Inflammatory macrophage treated with lipopolysaccharide for 4 hours (primary cell): Measurements from ENCODE around the gene PCDHGA9.
"Not testable (repeated sequence)": the region's sequence is repeated elsewhere in the genome, so short reads cannot be mapped to it uniquely, and the experiment has no call there.

ENCODE experiments used
- DNase-seq: peaks from one replicate; pipeline ENCODE4 v3.0.0-alpha.2; 2020

Gene PCDHGA9

DNA sequence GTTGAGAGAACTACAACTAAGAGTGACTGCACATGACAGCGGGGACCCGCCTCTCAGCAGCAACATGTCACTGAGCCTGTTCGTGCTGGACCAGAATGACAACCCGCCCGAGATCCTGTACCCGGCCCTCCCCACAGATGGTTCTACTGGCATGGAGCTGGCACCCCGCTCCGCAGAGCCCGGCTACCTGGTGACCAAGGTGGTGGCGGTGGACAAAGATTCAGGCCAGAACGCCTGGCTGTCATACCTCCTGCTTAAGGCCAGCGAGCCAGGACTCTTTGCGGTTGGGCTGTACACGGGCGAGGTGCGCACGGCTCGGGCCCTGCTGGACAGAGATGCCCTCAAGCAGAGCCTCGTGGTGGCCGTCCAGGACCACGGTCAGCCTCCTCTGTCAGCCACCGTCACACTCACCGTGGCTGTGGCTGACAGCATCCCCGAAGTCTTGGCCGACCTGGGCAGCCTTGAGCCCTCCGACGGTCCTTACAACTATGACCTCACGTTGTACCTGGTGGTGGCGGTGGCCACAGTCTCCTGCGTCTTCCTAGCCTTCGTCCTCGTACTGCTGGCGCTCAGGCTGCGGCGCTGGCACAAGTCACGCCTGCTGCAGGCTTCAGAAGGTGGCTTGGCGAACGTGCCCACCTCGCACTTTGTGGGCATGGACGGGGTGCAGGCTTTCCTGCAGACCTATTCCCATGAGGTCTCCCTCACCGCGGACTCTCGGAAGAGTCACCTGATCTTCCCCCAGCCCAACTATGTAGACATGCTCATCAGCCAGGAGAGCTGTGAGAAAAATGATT is 17.9 kb upstream of the PCDHGA9 start:
- no peak for DNase-seq

DNA sequence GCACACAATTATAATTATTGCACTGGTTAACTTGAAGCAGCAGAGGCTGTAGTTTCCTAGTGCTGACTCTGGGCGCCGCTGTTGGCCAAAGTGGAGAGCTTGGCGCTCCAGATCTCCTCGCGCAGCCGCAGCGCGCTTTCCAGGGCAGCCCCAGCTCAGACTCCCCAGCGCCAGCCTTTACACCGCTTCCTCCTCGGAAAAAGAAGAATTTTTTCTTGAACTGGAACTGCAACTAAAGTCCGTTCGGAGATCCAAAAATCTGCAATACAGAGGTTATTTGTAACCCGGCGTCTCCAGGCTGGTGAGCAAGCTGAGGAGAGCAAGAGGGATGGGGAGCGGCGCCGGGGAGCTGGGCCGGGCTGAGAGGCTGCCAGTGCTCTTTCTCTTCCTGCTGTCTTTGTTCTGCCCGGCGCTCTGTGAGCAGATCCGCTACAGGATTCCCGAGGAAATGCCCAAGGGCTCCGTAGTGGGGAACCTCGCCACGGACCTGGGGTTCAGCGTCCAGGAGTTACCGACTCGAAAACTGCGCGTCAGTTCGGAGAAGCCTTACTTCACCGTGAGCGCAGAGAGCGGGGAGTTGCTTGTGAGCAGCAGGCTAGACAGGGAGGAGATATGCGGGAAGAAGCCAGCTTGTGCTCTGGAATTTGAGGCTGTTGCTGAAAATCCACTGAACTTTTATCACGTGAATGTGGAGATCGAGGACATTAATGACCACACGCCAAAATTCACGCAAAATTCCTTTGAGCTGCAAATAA is 14.8 kb upstream of the PCDHGA9 start, which contains the start of gene PCDHGB4:
TSS of gene PCDHGB4 (plus strand) at position 142 of the 755 bp plus-strand sequence. CDS start at position 329, 187 bp downstream.
- DNase-seq = peak; percentile 22

DNA sequence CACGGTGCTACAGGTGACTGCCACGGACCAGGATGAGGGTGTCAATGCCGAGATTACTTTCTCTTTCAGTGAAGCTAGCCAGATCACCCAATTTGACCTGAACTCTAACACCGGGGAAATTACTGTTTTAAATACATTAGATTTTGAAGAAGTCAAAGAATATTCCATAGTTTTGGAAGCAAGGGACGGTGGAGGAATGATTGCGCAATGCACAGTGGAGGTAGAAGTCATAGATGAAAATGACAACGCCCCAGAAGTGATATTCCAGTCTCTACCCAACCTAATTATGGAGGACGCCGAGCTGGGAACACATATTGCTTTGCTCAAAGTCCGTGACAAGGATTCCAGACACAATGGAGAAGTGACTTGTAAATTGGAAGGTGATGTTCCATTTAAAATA is 13.9 kb upstream of the PCDHGA9 start:
- DNase-seq = no peak

DNA sequence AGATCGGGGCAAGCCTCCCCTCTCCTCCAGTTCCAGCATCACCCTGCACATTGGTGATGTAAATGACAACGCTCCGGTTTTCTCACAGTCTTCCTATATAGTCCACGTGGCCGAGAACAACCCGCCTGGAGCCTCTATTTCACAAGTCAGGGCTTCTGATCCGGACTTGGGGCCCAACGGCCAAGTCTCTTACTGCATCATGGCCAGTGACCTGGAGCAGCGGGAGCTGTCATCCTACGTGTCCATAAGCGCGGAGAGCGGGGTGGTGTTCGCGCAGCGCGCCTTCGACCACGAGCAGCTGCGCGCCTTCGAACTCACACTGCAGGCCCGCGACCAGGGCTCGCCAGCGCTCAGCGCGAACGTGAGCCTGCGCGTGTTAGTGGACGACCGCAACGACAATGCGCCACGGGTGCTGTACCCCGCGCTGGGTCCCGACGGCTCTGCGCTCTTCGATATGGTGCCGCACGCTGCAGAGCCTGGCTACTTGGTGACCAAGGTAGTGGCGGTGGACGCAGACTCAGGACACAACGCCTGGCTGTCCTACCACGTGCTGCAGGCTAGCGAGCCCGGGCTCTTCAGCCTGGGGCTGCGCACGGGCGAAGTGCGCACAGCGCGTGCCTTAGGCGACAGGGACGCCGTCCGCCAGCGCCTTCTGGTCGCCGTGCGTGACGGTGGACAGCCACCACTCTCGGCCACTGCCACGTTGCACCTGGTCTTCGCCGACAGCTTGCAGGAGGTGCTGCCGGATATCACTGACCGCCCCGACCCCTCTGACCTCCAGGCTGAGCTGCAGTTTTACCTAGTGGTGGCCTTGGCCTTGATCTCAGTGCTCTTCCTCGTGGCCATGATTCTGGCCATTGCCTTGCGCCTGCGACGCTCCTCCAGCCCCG is 13.2 kb upstream of the PCDHGA9 start:
- DNase-seq = no peak

DNA sequence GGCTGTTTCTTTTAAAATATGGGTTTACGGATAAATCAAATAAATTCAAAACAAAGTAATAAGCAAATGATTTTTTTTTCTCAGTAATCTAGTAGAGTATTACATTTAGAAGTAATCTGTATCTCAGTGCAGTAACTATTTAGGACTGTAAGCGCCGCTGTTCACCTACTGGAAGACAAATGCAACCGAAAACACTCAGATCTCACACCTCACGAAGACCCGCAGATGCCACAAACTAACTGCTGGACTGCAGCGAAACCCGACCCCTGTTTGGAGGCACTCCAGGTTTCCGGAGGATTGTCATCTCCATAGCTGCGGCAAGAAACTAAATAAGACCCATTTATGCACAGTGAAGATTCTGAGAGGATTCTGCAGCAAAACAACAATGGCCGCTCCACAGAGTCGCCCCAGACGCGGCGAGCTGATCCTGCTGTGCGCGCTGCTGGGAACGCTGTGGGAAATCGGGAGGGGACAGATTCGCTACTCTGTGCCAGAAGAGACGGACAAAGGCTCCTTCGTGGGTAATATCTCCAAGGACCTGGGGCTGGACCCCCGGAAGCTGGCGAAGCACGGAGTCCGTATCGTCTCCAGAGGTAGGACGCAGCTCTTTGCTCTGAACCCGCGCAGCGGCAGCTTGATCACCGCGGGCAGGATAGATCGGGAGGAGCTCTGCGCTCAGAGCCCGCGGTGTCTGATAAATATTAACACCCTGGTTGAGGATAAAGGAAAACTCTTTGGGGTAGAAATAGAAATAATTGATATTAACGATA is 10.0 kb upstream of the PCDHGA9 start, which contains the start of gene PCDHGA8:
TSS of gene PCDHGA8 (plus strand) at position 205 of the 770 bp plus-strand sequence. CDS start at position 386, 181 bp downstream.
- DNase-seq = no peak

DNA sequence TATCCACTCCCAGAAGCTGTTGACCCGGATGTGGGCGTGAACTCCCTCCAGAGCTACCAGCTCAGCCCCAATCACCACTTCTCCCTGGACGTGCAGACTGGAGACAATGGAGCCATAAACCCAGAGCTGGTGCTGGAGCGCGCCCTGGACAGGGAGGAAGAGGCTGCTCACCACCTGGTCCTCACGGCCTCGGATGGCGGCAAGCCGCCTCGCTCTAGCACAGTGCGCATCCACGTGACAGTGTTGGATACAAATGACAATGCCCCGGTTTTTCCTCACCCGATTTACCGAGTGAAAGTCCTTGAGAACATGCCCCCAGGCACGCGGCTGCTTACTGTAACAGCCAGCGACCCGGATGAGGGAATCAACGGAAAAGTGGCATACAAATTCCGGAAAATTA is 9.3 kb upstream of the PCDHGA9 start:
- no peak for DNase-seq

DNA sequence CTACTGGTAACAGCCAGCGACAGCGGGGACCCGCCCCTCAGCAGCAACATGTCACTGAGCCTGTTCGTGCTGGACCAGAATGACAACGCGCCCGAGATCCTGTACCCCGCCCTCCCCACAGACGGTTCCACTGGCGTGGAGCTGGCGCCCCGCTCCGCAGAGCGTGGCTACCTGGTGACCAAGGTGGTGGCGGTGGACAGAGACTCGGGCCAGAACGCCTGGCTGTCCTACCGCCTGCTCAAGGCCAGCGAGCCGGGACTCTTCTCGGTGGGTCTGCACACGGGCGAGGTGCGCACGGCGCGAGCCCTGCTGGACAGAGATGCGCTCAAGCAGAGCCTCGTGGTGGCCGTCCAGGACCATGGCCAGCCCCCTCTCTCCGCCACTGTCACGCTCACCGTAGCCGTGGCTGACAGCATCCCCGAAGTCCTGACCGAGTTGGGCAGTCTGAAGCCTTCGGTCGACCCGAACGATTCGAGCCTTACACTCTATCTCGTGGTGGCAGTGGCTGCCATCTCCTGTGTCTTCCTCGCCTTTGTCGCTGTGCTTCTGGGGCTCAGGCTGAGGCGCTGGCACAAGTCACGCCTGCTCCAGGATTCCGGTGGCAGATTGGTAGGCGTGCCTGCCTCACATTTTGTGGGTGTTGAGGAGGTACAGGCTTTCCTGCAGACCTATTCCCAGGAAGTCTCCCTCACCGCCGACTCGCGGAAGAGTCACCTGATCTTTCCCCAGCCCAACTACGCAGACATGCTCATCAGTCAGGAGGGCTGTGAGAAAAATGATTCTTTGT is 8.0 kb upstream of the PCDHGA9 start:
- DNase-seq = not testable (repeated sequence)

DNA sequence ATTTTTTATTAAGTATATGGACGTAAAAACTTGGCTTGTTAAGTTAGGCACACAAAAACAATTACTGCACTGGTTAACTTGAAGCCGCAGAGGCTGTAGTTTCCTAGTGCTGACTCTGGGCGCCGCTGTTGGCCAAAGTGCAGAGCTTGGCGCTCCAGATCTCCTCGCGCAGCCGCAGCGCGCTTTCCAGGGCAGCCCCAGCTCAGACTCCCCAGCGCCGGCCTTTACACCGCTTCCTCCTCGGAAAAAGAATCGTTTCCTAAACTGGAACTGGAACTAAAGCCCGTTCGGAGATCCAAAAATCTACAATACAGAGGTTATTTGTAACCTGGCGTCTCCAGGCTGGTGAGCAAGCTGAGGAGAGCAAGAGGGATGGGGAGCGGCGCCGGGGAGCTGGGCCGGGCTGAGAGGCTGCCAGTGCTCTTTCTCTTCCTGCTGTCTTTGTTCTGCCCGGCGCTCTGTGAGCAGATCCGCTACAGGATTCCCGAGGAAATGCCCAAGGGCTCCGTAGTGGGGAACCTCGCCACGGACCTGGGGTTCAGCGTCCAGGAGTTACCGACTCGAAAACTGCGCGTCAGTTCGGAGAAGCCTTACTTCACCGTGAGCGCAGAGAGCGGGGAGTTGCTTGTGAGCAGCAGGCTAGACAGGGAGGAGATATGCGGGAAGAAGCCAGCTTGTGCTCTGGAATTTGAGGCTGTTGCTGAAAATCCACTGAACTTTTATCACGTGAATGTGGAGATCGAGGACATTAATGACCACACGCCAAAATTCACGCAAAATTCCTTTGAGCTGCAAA is 4.6 kb upstream of the PCDHGA9 start, which contains the start of gene PCDHGB5:
TSS of gene PCDHGB5 (plus strand) at position 192 of the 796 bp plus-strand sequence. CDS start at position 373, 181 bp downstream.
- DNase-seq = peak; percentile 43

DNA sequence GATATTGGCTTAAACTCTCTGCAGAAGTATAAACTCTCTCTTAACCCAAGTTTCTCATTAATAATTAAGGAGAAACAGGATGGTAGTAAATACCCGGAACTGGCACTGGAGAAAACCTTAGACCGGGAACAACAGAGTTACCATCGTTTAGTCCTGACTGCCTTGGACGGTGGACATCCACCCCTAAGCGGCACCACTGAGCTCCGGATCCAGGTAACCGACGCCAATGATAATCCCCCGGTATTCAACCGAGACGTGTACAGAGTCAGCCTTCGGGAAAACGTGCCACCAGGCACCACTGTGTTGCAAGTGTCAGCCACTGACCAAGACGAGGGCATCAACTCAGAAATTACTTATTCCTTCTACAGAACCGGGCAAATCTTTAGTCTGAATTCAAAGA is 4.0 kb upstream of the PCDHGA9 start:
- DNase-seq = no peak

DNA sequence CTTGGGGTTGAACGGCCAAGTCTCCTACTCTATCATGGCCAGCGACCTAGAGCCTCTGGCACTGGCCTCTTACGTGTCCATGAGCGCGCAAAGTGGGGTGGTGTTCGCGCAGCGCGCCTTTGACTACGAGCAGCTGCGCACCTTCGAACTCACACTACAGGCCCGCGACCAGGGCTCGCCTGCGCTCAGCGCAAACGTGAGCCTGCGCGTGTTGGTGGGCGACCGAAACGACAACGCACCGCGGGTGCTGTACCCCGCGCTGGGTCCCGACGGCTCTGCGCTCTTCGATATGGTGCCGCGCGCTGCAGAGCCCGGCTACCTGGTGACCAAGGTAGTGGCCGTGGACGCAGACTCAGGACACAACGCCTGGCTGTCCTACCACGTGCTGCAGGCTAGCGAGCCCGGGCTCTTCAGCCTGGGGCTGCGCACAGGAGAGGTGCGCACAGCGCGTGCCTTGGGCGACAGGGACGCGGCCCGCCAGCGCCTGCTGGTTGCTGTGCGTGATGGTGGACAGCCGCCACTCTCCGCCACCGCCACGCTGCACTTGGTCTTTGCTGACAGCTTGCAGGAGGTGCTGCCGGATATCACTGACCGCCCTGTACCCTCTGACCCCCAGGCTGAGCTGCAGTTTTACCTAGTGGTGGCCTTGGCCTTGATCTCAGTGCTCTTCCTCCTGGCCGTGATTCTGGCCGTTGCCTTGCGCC is 2.9 kb upstream of the PCDHGA9 start:
- no peak for DNase-seq

DNA sequence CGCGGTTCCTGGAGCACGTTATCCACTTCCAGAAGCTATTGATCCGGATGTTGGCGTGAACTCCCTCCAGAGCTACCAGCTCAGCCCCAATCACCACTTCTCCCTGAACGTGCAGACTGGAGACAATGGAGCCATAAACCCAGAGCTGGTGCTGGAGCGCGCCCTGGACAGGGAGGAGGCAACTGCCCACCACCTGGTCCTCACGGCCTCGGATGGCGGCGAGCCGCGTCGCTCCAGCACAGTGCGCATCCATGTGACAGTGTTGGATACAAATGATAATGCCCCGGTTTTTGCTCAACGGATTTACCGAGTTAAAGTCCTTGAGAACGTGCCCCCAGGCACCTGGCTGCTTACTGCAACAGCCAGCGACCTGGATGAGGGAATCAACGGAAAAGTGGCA is 809 bp downstream of the PCDHGA9 start:
- DNase-seq = no peak

DNA sequence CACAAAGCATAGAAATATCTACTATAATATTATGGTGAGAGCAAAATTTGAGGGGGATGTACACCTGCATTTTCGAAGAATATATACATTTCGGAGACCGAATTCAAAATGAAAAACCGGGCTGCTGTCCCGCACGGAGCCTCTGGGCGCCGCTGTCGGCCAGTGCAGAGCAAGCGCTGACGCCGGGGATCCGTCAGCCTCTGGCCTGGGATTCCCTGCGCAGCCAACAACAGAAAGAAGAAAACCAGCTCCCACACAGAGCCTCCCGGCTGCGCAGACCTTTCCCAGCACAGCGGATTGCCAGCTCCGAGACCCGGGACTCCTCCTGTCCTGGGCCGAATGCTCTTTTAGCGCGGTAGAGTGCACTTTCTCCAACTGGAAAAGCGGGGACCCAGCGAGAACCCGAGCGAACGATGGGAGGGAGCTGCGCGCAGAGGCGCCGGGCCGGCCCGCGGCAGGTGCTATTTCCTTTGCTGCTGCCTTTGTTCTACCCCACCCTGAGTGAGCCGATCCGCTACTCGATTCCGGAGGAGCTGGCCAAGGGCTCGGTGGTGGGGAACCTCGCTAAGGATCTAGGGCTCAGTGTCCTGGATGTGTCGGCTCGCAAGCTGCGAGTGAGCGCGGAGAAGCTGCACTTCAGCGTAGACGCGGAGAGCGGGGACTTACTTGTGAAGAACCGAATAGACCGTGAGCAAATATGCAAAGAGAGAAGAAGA is 5.4 kb downstream of the PCDHGA9 start, which contains the start of gene PCDHGB6:
TSS of gene PCDHGB6 (plus strand) at position 232 of the 716 bp plus-strand sequence. CDS start at position 414, 182 bp downstream.
- DNase-seq = peak; percentile 52

DNA sequence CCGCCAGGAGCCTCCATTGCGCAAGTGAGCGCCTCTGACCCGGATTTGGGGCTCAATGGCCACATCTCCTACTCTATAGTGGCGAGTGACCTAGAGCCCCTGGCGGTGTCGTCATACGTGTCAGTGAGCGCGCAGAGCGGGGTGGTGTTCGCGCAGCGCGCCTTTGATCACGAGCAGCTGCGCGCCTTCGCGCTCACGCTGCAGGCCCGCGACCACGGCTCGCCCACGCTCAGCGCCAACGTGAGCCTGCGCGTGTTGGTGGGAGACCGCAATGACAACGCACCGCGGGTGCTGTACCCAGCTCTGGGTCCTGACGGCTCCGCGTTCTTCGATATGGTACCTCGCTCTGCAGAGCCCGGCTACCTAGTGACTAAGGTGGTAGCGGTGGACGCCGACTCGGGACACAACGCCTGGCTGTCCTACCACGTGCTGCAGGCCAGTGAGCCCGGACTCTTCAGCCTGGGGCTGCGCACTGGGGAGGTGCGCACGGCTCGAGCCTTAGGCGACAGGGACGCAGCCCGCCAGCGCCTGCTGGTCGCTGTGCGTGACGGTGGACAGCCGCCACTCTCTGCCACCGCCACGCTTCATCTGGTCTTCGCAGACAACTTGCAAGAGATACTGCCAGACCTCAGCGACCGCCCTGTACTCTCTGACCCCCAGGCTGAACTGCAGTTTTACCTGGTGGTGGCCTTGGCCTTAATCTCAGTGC is 7.2 kb downstream of the PCDHGA9 start:
- DNase-seq = no peak

DNA sequence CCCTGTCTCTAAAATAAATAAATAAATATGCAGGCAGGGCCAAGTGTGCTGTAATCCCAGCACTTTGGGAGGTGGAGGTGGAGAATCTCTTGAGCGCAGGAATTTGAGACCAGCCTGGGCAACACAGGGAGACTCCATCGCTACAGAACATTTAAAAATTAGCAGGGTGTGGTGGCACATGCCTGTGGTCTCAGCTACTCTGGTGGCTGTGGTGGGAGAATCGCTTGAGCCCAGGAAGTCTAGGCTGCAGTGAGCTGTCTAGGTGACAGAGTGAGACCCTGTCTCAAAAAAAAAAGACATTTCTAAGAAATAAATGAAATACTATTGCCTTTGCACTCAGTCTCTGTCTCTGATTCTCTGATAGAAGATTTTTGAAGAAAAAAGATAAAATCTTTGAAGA is 9.0 kb downstream of the PCDHGA9 start:
- DNase-seq = no peak

DNA sequence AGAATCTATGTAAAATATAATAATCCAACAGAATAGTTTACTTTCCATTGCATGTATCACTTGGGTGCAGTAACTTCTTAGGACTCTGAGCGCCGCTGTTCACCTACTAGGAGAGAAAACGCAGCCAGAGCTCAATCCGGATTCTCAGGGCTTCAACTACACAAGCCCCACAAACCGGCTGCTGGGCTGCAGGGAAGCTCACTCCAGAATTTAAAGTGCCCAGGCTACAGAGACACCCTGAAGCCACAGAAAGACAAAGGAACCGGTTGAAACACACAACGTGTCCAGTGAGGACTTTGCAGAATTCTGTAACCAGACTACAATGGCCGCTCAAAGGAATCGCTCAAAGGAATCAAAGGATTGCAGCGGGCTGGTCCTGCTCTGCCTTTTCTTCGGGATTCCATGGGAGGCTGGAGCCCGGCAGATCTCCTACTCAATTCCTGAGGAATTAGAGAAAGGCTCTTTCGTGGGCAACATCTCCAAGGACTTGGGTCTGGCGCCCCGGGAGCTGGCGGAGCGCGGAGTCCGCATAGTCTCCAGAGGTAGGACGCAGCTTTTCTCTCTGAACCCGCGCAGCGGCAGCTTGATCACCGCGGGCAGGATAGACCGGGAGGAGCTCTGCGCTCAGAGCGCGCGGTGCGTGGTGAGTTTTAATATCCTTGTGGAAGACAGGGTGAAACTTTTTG is 10.4 kb downstream of the PCDHGA9 start, which contains the start of gene PCDHGA10:
TSS of gene PCDHGA10 (plus strand) at position 134 of the 686 bp plus-strand sequence. CDS start at position 323, 189 bp downstream.
- peak; percentile 68 for DNase-seq

DNA sequence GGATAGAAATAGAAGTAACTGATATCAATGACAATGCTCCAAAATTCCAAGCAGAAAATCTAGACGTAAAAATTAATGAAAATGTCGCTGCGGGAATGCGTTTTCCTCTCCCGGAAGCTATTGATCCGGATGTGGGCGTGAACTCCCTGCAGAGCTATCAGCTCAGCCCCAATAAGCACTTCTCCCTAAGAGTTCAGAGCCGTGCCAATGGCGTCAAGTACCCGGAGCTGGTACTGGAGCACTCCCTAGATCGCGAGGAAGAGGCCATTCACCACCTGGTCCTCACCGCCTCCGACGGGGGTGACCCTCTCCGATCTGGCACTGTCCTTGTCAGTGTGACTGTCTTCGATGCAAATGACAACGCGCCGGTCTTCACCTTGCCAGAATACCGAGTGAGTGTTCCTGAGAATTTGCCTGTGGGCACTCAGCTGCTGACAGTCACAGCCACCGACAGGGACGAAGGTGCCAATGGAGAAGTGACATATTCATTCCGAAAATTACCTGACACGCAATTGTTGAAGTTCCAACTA is 11.0 kb downstream of the PCDHGA9 start:
- no peak for DNase-seq
